PFSK-1 (cell line): Measurements from ENCODE around the gene CBX8.

Experiments used
- FOXP2 ChIP-seq: optimal IDR thresholded peaks from 2 replicates; pipeline ENCODE3; 2011; ENCODE audit warnings: borderline replicate concordance, control low read depth, inconsistent platforms; ENCODE audit not compliant: insufficient read depth; ENCODE audit errors: extremely low read length, extremely low read depth
- POLR2AphosphoS5 ChIP-seq: IDR thresholded peaks from 2 replicates; pipeline ENCODE4 v1.6.1; 2012; ENCODE audit warnings: low read depth, mild to moderate bottlenecking, control low read depth, low read length, moderate library complexity
- REST ChIP-seq, 2 experiments: IDR thresholded peaks; 2 replicates each; pipeline versions ENCODE4 v1.6.1 to v1.8.0; 2011 to 2012; ENCODE audit warnings: low read depth in 2 of 2, low read length in 2 of 2, control low read depth in 1 of 2, inconsistent platforms in 1 of 2, mild to moderate bottlenecking in 1 of 2, moderate library complexity in 1 of 2; ENCODE audit not compliant: insufficient read depth in 1 of 2
- SIN3A ChIP-seq: IDR thresholded peaks from 2 replicates; pipeline ENCODE4 v1.6.1; 2012; ENCODE audit warnings: mild to moderate bottlenecking, low read length, moderate library complexity, borderline replicate concordance; ENCODE audit not compliant: insufficient read depth
- TAF1 ChIP-seq: IDR thresholded peaks from 2 replicates; pipeline ENCODE4 v1.6.1; 2012; ENCODE audit warnings: low read length, control low read depth, borderline replicate concordance; ENCODE audit not compliant: insufficient read depth

The CBX8 gene

DNA sequence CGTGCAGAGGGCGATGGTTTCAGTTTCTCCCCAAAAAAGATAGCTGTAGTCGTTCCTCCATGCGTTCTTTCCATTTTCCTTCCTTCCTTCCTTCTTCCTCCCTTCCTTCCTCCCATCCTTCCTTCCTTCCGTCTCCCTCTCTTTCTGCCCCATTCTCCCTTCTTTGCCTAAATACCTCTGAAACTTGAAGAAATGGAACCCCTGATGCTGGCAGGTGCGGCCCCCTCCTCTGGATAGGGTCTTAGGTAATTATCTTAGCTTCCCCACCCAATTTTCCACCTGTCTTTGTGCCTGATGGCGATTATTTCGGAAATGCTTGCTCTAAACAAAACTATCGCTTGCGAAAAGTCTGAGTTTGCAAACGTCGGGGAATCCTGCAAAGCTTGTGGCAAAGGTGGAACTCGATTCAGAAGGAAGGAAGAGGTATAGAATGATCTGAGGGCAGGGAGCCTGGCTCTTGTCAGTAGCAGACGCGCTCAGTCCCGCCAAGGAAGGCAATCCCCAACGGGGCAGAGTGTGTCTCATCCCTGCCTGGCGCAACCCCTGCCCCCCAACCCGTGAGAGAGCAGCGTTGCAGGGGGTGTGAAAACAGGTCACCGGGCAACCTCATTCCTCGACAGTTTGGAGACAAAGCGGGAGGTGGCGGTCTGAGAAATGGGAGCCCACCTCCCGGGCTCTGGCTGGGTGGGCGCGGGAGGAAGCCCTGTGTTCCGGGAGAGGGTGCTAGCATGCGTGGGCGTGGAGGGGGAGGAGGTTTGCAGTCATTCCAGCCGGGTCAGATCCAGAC lies 2.9 kb upstream of the CBX8 start:
- TF ChIP-seq TAF1: no peak
- TF ChIP-seq SIN3A: no peak
- no peak for TF ChIP-seq REST (IDR thresholded peaks at IDR 0.05; ENCODE audit: insufficient read depth in 1 of 2, low read depth in 2 of 2, low read length in 2 of 2)
- no peak for TF ChIP-seq FOXP2
- no peak for TF ChIP-seq POLR2AphosphoS5

DNA sequence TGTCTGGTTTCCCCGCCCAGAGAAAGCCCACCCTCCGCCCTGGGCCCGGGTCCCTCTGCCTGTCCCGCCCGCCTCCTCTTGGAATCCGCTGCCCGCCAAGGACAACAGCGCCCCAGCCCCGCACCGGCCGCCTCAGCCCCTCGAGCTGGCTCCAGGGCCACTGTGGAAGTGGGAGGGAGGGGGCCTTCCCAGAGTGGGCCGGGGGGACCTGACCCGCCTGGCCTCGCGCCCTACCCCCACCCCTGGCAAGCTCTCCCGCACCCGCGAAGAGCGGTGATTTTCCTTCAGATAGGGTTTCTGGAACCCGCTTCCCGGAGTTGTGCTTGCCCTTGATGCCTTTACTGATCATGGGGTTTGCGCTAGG lies 2.3 kb upstream of the CBX8 start:
- TF ChIP-seq TAF1 (no peak), REST (IDR thresholded peaks at IDR 0.05; ENCODE audit: insufficient read depth in 1 of 2, low read depth in 2 of 2, low read length in 2 of 2) (no peak), POLR2AphosphoS5 (no peak), FOXP2 (no peak), SIN3A (no peak)

- TF ChIP-seq SIN3A (no peak), TAF1 (no peak), FOXP2 (no peak), POLR2AphosphoS5 (no peak), REST (IDR thresholded peaks at IDR 0.05; ENCODE audit: insufficient read depth in 1 of 2, low read depth in 2 of 2, low read length in 2 of 2) (no peak)
Measured at GRCh38 chr17:79798299-79799173, 1.7 kb upstream of the CBX8 start.

DNA sequence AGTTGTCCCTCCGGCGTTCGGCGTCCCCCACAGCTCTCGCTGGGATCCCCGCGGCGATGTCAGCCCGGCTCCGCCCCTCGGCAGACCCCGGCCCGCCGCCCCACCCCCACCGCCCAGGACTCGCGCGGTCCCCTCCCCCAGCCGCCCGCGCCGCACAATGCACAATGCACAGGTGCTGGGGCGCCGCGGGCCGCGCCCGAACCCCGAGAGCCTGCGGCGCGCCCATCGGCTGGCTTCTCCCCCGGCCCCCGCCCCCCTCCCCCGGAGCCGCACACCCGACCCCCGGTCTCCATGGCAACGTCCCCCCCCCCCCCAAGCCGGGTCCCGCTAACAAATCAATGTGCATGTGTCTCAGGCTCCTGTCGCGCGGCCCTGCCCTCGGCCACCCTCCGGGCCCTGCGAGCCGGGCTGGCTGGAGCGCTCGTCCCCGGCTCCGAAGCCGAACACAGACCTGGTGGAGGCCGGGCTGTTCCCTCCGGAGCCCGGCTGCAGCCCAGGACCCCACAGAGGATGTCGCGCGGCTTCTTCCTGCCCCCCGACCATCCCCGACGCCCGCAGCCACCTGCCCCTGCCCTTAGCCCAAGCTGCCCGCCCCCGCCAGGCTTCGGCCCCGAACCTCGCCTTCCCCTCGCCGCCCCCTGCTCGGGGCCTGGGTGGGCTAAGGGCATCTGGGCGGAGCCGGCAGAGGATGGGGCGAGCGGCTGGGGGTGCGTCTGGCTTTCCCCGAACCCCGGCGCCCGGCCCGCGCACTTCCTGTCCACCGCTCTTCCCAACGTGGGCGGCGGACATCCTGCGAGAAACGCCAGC lies 818 bp upstream of the CBX8 start:
- TF ChIP-seq REST (IDR thresholded peaks at IDR 0.05; ENCODE audit: insufficient read depth in 1 of 2, low read depth in 2 of 2, low read length in 2 of 2): no peak
- no peak for TF ChIP-seq POLR2AphosphoS5
- TF ChIP-seq FOXP2: no peak
- TF ChIP-seq TAF1: no peak
